Measurements from ENCODE around the gene PM20D2. TPM values are rescaled to one million over a fixed set of nuclear protein-coding genes. Genes with fewer than 3 reads are reported as not detected.

The PM20D2 gene
- total and polyA plus RNA-seq, 2 of the 13 experiments (the other 11 are each of a cell fraction or from before 2014, with no cell fraction given), result 13.3 to 26.3 TPM

- Histone ChIP-seq H3K9ac (ENCODE audit: insufficient read depth, low read depth, low read length) (no peak overlapping the region), H3K4me1 (ENCODE audit: insufficient read depth, low read length) (0 out of 2 replicates have a peak, but pooled peaks cover 11% of the 10 kb centered on the region), H4K20me1 (ENCODE audit: insufficient read depth, low read length) (no peaks in the 10 kb centered on the region), H2AFZ (ENCODE audit: low read length) (no peak overlapping the region), H3K27ac (ENCODE audit: extremely low read length, insufficient read depth, low read length) (no peak overlapping the region), H3K27me3 (ENCODE audit: control insufficient read depth in 1 of 2, insufficient read depth in 2 of 2, low read length in 2 of 2) (peaks cover 0 to 1% of the 10 kb centered on the region in 2 experiments; a peak in 1 of 5 replicates), H3K9me3 (ENCODE audit: low read length) (0 out of 2 replicates have a peak, but pooled peaks cover 4% of the 10 kb centered on the region), H3K4me2 (ENCODE audit: low read depth, low read length) (no peak overlapping the region), H3K79me2 (ENCODE audit: insufficient read depth, low read length) (no peaks in the 10 kb centered on the region), H3K36me3 (replicated peaks in 1 of 2; ENCODE audit: control insufficient read depth in 1 of 2, insufficient read depth in 2 of 2, low read length in 2 of 2) (no peaks in the 10 kb centered on the region), H3K4me3 (replicated peaks in 1 of 3; ENCODE audit: insufficient read depth in 1 of 3, low read depth in 2 of 3, low read length in 3 of 3) (no peak overlapping the region)
- DNase-seq (ENCODE audit: low spot score) (no peak), ATAC-seq (no peak), FAIRE-seq (no peak)
- in situ Hi-C loops (cut with HindIII; ENCODE audit: extremely low pct_ligation_motif_present, low pct_unique_long_range_greater_than_20kb), result no loop called here
- BruUV-seq (replicated peaks), result no TSS peak
- CTCF ChIA-PET (ENCODE audit: low intra/inter-chr PET ratio, low total read pairs), result no interaction called here
- 70% methylated on average over 2 of the region's 2 CpGs for WGBS (ENCODE audit: low lambda C conversion rate)
- TF ChIP-seq BRD4 (CRISPR knock-in tag; IDR thresholded peaks at IDR 0.05) (no peak), GPBP1L1 (CRISPR knock-in tag; IDR thresholded peaks at IDR 0.05) (no peak), THAP7 (CRISPR knock-in tag; IDR thresholded peaks at IDR 0.05) (no peak), MTF1 (CRISPR knock-in tag; IDR thresholded peaks at IDR 0.05) (no peak), ZNF235 (CRISPR knock-in tag; IDR thresholded peaks at IDR 0.05; ENCODE audit: borderline replicate concordance) (no peak), EHMT2 (IDR thresholded peaks at IDR 0.05; ENCODE audit: borderline replicate concordance, low read depth, low read length) (no peak), ZNF605 (CRISPR knock-in tag; IDR thresholded peaks at IDR 0.05) (no peak), HMGXB4 (CRISPR knock-in tag; IDR thresholded peaks at IDR 0.05; ENCODE audit: borderline replicate concordance in 1 of 2, low read depth in 1 of 2) (no peak)
- intact Hi-C loops (cut with micrococcal nuclease; ENCODE audit: unreplicated experiment), result no loop called here
- POLR2A ChIA-PET, result interaction anchor here (1.6 kb wide), 1 partner anchor 14 kb away, joined by 7 read pairs; the partner anchor contains the start of gene PM20D2
These were observed 13.8 kb upstream of the PM20D2 start for GRCh38 chr6:89132057-89132456.

Measured in HepG2 (cell line).